GM18907 (cell line): Measurements from ENCODE around the gene EID3.
"Not testable (repeated sequence)": the region's sequence is repeated elsewhere in the genome, so short reads cannot be mapped to it uniquely, and the experiment has no call there.

Experiments
- ATAC-seq: cut with Tn5 transposase; IDR thresholded peaks from one replicate; pipeline ENCODE4 v1.9.1; 2021; ENCODE audit warnings: mild to moderate bottlenecking, moderate library complexity; ENCODE audit not compliant: unreplicated experiment

Gene EID3

GRCh38 chr12:104310751-104311633 lies 7.5 kb downstream of the EID3 start:
- no peak for ATAC-seq

- no peak for ATAC-seq
These were observed 8.7 kb downstream of the EID3 start for GRCh38 chr12:104312202-104312601.

- ATAC-seq = no peak
These were observed 9.1 kb downstream of the EID3 start for GRCh38 chr12:104312654-104313053.

GRCh38 chr12:104313568-104314241 lies 10.2 kb downstream of the EID3 start:
- ATAC-seq = no peak

- no peak for ATAC-seq
These were observed 10.7 kb downstream of the EID3 start for GRCh38 chr12:104314242-104314614.

GRCh38 chr12:104315326-104316224 lies 12.0 kb downstream of the EID3 start:
- no peak for ATAC-seq

- no peak for ATAC-seq
These were observed 13.4 kb downstream of the EID3 start for GRCh38 chr12:104316936-104317335.

- ATAC-seq = no peak
These were observed 14.1 kb downstream of the EID3 start for GRCh38 chr12:104317538-104318210.

GRCh38 chr12:104319028-104319427 lies 15.5 kb downstream of the EID3 start:
- no peak for ATAC-seq

- no peak for ATAC-seq
These were observed 16.5 kb downstream of the EID3 start for GRCh38 chr12:104319918-104320626.

- no peak for ATAC-seq
These were observed 17.1 kb downstream of the EID3 start for GRCh38 chr12:104320627-104321024.

- ATAC-seq = no peak
These were observed 18.4 kb downstream of the EID3 start for GRCh38 chr12:104321949-104322348.

GRCh38 chr12:104322533-104322932 lies 19.0 kb downstream of the EID3 start:
- ATAC-seq = not testable (repeated sequence)

- ATAC-seq = no peak
These were observed 20.4 kb downstream of the EID3 start for GRCh38 chr12:104323899-104324298.

GRCh38 chr12:104328278-104328677 lies 24.7 kb downstream of the EID3 start:
- ATAC-seq = not testable (repeated sequence)

- ATAC-seq = no peak
These were observed 25.3 kb downstream of the EID3 start for GRCh38 chr12:104328790-104329189.

- no peak for ATAC-seq
These were observed 26.4 kb downstream of the EID3 start for GRCh38 chr12:104329707-104330532.

- no peak for ATAC-seq
These were observed 27.8 kb downstream of the EID3 start for GRCh38 chr12:104331376-104331775.

- not testable (repeated sequence) for ATAC-seq
These were observed 28.7 kb downstream of the EID3 start for GRCh38 chr12:104332273-104332672.
